ENCODE results near the gene AQP4.

DNA sequence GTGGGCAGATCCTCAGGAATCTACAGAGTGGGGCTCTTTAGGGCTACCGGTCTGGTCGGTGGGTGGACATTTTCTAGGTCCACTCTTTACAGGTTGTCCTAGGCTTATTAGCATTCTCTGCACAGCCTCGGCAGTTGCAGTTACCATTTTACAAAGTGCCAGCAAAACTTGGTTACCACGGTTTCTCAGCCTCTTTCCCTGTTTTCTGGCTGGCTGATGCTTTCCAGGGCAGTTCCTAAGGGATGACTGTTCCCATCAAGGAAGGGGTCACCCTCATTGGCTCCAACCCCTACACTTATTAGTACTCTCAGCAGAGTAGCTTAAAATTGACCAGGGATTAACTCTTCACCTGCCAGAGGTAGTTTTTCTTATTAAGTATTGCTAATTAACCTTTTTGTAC lies 2.0 kb upstream of the AQP4 start:
- TF ChIP-seq POLR2A (IDR thresholded peaks at IDR 0.05) (no peak), CTCF (IDR thresholded peaks at IDR 0.05 in 4 of 5, conservative IDR thresholded peaks at IDR 0.05 in 1 of 5) (no peak)

Data from gastrocnemius medialis (tissue), 4 donors.